GM18502 (cell line): ENCODE data around the gene GALNT16.

Experiments used
- ATAC-seq: cut with Tn5 transposase; IDR thresholded peaks from one replicate; pipeline ENCODE4 v1.9.1; 2021; ENCODE audit warnings: mild to moderate bottlenecking; ENCODE audit not compliant: unreplicated experiment, poor library complexity

The GALNT16 gene

DNA sequence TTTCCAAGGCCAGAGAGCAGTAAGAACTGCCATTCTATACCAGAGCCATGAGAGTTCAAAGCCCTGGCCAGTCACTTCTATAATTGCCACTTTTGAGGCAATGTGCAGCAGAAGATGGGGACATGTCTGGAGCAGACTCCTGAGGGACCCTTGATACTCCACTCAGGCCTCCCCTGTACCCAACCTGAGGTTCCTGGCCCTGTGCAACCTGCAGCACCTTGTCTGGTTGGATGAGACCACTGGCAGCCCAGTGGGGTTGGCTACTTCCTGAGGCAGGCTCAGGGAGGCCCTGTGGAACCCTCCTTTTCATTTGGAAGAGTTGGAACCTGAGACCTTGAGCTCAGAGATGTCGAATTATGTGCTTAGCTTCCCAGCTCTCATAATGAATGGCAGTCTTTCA is 54.4 kb downstream of the GALNT16 start:
- ATAC-seq = no peak

- ATAC-seq = no peak
Measured at GRCh38 chr14:69315301-69315700, 55.3 kb downstream of the GALNT16 start.

DNA sequence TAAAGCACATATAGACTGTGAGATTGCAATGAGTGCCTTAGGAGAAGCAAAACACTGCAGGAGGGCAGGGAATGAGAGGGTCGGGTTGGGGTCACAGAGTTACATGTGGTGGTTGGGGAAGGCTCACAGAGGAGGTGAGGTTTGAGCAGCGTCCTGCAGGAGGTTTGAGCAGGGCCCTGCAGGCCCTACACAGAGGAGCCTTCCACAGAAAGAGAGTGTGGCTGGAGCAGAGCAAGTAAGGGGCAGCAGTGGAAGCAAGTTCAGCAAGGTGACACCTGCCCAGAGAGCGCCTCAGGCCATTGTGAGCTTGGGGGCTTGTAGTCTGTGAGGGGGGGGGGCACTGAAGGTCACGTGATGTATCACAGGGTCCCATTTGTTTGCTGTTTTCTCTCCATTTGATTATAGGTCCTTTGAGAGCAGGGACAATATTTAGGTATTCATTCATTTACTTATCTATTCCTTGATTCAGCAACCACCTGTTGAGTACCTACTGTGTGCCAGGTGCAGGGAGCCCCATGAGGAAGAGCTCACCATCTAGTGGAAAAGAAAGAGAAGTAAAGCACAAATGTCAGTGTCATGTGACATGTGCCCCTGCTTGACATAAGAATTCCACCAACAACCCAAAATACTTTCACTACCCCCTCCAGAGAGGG is 56.6 kb downstream of the GALNT16 start:
- ATAC-seq = no peak

- no peak for ATAC-seq
Measured at GRCh38 chr14:69317102-69317755, 57.3 kb downstream of the GALNT16 start.

DNA sequence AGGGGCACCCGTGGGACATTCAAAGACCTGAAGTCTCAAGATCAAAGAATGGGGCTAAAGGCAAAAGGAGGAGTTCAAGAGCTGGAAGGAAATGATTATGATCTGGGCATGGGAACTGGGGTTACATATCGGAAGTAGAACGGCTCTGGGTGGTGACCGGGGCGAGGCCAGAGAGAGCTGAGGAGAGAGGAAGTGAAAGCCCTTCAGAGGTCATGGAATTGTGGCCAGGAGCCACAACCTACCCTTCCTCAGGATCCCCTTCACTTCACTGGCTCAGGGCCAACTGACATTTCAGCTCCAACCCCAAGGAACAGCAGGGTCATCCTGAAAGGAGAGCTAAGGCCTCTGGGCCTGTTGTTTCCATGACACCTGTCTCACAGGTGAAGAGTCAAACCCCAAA is 57.8 kb downstream of the GALNT16 start:
- no peak for ATAC-seq

DNA sequence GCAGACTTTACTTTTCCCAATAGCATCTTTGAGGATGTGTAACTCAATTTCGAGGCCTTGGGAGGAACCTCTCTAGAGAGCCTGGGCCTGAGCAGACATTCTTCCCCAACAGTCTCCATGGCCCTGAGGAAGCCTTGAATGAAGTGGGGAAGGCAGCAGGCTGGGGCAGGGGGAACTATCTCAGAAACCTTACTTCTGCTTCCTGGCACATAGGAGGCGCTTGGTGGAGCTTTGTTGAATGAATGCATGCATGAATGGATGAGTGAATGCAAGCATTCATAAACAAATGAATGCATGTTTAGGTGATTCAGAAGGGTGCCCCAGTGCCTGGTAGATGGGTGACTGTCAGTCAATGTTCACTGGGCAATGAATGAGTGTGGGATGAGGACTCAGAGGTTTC is 58.3 kb downstream of the GALNT16 start:
- no peak for ATAC-seq

DNA sequence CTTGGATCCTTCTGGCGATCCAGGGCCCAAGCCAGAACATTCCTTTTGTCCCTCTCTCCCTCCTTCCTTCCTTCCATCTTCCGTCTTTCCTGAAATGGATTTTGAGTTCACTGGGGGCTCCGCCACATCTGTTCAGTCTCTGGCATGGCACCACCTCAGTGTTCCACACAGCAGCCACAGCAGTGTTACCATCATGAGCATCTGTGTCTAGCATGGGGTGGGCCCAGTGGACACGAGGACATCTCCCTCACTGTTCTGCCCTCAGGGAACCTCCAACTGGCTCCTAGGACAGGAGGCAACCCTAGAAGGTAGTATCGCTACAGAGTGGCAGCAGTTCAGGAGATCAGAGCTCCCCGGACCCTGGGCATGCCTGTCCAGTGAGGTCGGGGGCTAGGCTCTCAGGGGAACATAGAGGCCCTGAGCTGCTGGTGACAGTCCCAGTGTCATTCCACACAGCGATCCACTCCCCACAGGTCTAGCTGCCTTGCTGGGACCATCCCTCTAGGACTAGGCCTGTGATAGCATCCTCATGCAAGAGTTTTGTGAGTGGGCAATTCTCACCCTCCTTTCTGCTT is 59.0 kb downstream of the GALNT16 start:
- ATAC-seq = no peak

DNA sequence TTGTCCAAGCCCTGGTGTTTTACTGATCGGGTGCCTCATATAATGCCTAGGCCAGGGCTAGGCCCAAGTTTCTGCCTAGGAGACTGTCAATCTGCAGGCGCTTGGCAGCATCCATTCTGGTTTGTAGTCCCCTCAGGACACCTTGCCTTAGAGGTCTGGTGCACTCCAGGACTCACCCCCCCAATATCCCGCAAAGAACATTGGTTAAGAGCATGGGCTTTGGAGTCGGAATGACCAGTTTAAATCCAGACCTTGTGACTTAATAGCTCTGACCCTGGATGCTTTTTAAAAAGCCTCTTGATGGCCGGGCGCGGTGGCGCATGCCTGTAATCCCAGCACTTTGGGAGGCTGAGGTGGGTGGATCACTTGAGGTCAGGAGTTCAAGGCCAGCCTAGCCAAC is 60.0 kb downstream of the GALNT16 start:
- ATAC-seq = no peak

- no peak for ATAC-seq
Measured at GRCh38 chr14:69320581-69321365, 60.8 kb downstream of the GALNT16 start.

- no peak for ATAC-seq
Measured at GRCh38 chr14:69321601-69322330, 61.8 kb downstream of the GALNT16 start.

- ATAC-seq = no peak
Measured at GRCh38 chr14:69323266-69323998, 63.5 kb downstream of the GALNT16 start.

GRCh38 chr14:69323999-69324282 is 64.0 kb downstream of the GALNT16 start:
- no peak for ATAC-seq

DNA sequence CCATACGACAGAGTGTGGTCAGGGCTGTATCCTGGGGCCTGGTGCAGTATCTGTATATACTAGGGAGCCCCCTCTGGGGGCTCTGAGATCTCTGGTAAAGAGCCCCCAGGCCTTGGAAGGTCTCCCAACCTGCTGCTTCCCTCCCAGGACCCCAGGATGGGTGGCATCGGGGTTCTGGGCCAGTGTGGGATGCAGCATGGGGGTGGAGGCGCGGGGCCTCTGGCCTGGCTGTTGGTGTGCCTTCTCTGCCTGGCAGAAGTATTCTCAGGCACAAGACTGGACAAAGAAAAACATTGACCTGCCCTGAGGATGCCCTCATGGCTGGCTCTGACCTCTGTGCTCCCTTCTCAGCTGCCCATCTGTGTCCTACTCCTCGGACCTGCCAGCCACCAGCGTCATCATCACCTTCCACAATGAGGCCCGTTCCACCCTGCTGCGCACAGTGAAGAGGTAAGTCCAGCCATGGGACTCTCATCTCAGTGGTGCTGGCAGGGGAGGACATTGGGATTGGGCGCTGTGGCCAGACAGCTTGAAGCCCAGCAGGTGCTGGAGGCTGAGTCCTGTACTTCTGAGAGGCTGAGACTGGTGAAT is 64.5 kb downstream of the GALNT16 start:
- ATAC-seq = no peak

- ATAC-seq = no peak
Measured at GRCh38 chr14:69325086-69325485, 65.1 kb downstream of the GALNT16 start.

DNA sequence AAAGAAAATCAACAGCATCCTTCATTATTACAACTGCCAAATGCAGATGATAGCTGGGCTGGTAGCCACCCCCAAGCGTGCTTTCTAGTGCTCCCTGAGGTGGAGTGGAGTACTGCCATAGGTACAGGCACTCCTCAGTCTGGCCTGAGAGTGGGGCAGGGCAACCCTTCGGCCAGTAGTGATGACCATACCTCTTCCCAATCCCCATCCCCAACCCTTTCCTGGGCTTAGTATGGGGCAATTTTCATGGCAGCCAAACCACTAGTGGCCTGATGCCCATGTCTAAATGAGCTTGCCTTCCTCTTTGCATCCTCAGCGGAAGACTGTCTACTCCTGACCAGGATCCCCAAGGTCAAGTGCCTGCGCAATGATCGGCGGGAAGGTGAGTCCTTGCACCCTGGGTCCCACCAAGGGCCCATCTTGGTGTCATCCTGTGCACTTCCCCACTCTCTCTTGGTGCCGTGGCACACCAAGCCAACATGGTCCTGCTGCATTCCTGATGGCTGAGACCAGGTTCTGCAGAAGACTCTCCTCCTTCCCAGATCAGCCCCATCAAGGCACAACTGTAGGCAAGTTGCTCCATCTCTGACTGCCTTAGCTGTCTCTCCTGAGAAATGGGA is 65.8 kb downstream of the GALNT16 start:
- ATAC-seq = no peak

- no peak for ATAC-seq
Measured at GRCh38 chr14:69326611-69327010, 66.7 kb downstream of the GALNT16 start.

GRCh38 chr14:69327507-69327906 is 67.5 kb downstream of the GALNT16 start:
- no peak for ATAC-seq

GRCh38 chr14:69328317-69328716 is 68.4 kb downstream of the GALNT16 start:
- ATAC-seq = no peak

GRCh38 chr14:69328765-69329164 is 68.8 kb downstream of the GALNT16 start:
- ATAC-seq = no peak
